ENCODE results near the gene PDCD6IP.
"Not testable (repeated sequence)": the region's sequence is repeated elsewhere in the genome, so short reads cannot be mapped to it uniquely, and the experiment has no call there.

Gene PDCD6IP

GRCh38 chr3:33792167-33792892, 6.1 kb upstream of the PDCD6IP start:
- no peak for DNase-seq

GRCh38 chr3:33795131-33795530, 3.3 kb upstream of the PDCD6IP start:
- no peak for DNase-seq

- no peak for DNase-seq
Observed at GRCh38 chr3:33795856-33796536, 2.4 kb upstream of the PDCD6IP start.

GRCh38 chr3:33798113-33798417, 365 bp upstream of the PDCD6IP start:
- DNase-seq = no peak

- no peak for DNase-seq
Observed at GRCh38 chr3:33799202-33799551, 747 bp downstream of the PDCD6IP start.

GRCh38 chr3:33803252-33803651, 4.8 kb downstream of the PDCD6IP start:
- DNase-seq = no peak

- no peak for DNase-seq
Observed at GRCh38 chr3:33803894-33804526, 5.6 kb downstream of the PDCD6IP start.

- no peak for DNase-seq
Observed at GRCh38 chr3:33807191-33807590, 8.8 kb downstream of the PDCD6IP start.

- DNase-seq = no peak
Observed at GRCh38 chr3:33808559-33808958, 10.1 kb downstream of the PDCD6IP start.

GRCh38 chr3:33810545-33810944, 12.1 kb downstream of the PDCD6IP start:
- DNase-seq = no peak

GRCh38 chr3:33821989-33822388, 23.6 kb downstream of the PDCD6IP start:
- DNase-seq = no peak

GRCh38 chr3:33823821-33824220, 25.4 kb downstream of the PDCD6IP start:
- DNase-seq = no peak

GRCh38 chr3:33825111-33825510, 26.7 kb downstream of the PDCD6IP start:
- DNase-seq = no peak

GRCh38 chr3:33826206-33826605, 27.8 kb downstream of the PDCD6IP start:
- DNase-seq = no peak

- no peak for DNase-seq
Observed at GRCh38 chr3:33826688-33827087, 28.3 kb downstream of the PDCD6IP start.

- DNase-seq = no peak
Observed at GRCh38 chr3:33829720-33830119, 31.3 kb downstream of the PDCD6IP start.

GRCh38 chr3:33831053-33831452, 32.6 kb downstream of the PDCD6IP start:
- DNase-seq = no peak

GRCh38 chr3:33833408-33834095, 35.1 kb downstream of the PDCD6IP start:
- no peak for DNase-seq

- DNase-seq = no peak
Observed at GRCh38 chr3:33834096-33834453, 35.6 kb downstream of the PDCD6IP start.

- not testable (repeated sequence) for DNase-seq
Observed at GRCh38 chr3:33837182-33837581, 38.8 kb downstream of the PDCD6IP start.

GRCh38 chr3:33839283-33839682, 40.9 kb downstream of the PDCD6IP start:
- DNase-seq = no peak

GRCh38 chr3:33840179-33840578, 41.7 kb downstream of the PDCD6IP start:
- DNase-seq = no peak

GRCh38 chr3:33848624-33849347, 50.4 kb downstream of the PDCD6IP start:
- no peak for DNase-seq
